GM18951 (cell line): ENCODE data around the gene TEN1.
A peak's percentile ranks its signal among the peaks of the same experiment; 100 is the strongest.

Experiments
- POLR2A ChIP-seq: IDR thresholded peaks from 4 replicates; pipeline ENCODE4 v1.6.1; 2011; ENCODE audit warnings: mild to moderate bottlenecking; ENCODE audit not compliant: insufficient read length, insufficient read depth; ENCODE audit errors: extremely low read depth
- in situ Hi-C: fragments of 300-500 bp; cut with MboI; formaldehyde crosslinking; loops from one replicate; pipeline ENCODE4 v1.12.0; 2022; ENCODE audit warnings: low sequenced_read_pairs, mixed read lengths, inconsistent platforms; ENCODE audit not compliant: unreplicated experiment

TEN1 gene

GRCh38 chr17:75978938-75979704, at the start of gene TEN1, which contains the start of gene ACOX1:
TEN1 (plus strand) TSS chr17:75979240; CDS start chr17:75986193, 6,953 bp downstream.
ACOX1 (minus strand) TSS chr17:75979166; CDS start chr17:75979073, 93 bp downstream.
- TF ChIP-seq POLR2A: peak; percentile 92
- in situ Hi-C loops: no loop called here

GRCh38 chr17:75931062-75931461, 48.0 kb upstream of the TEN1 start:
- in situ Hi-C loops: no loop called here
- no peak for TF ChIP-seq POLR2A

- no peak for TF ChIP-seq POLR2A
- in situ Hi-C loops: no loop called here
Measured at GRCh38 chr17:75932852-75933251, 46.2 kb upstream of the TEN1 start.

GRCh38 chr17:75933808-75934207, 45.2 kb upstream of the TEN1 start:
- TF ChIP-seq POLR2A: no peak
- in situ Hi-C loops: no loop called here

- TF ChIP-seq POLR2A: no peak
- in situ Hi-C loops: no loop called here
Measured at GRCh38 chr17:75937652-75938051, 41.4 kb upstream of the TEN1 start.

- peak; percentile 92 for TF ChIP-seq POLR2A
- in situ Hi-C loops: no loop called here
Measured at GRCh38 chr17:75940727-75941441, 38.2 kb upstream of the TEN1 start, which contains the start of gene FBF1. FBF1 (minus strand) TSS chr17:75941042; CDS start chr17:75938149, 2,893 bp downstream.

- in situ Hi-C loops: no loop called here
- TF ChIP-seq POLR2A: no peak
Measured at GRCh38 chr17:75941442-75941819, 37.6 kb upstream of the TEN1 start.

GRCh38 chr17:75942473-75942872, 36.6 kb upstream of the TEN1 start:
- in situ Hi-C loops: no loop called here
- no peak for TF ChIP-seq POLR2A

- in situ Hi-C loops: no loop called here
- no peak for TF ChIP-seq POLR2A
Measured at GRCh38 chr17:75943491-75943890, 35.5 kb upstream of the TEN1 start.

GRCh38 chr17:75945211-75945610, 33.8 kb upstream of the TEN1 start:
- in situ Hi-C loops: no loop called here
- TF ChIP-seq POLR2A: no peak

- in situ Hi-C loops: no loop called here
- TF ChIP-seq POLR2A: no peak
Measured at GRCh38 chr17:75950421-75950820, 28.6 kb upstream of the TEN1 start.

GRCh38 chr17:75950855-75951554, 28.0 kb upstream of the TEN1 start:
- TF ChIP-seq POLR2A: no peak
- in situ Hi-C loops: no loop called here
